ENCODE results near the gene NOC4L. TPM values are rescaled to one million over a fixed set of nuclear protein-coding genes. Genes with fewer than 3 reads are reported as not detected.

The NOC4L gene
- total RNA-seq, 1 donor from 2014 or later, result 16.5 TPM

DNA sequence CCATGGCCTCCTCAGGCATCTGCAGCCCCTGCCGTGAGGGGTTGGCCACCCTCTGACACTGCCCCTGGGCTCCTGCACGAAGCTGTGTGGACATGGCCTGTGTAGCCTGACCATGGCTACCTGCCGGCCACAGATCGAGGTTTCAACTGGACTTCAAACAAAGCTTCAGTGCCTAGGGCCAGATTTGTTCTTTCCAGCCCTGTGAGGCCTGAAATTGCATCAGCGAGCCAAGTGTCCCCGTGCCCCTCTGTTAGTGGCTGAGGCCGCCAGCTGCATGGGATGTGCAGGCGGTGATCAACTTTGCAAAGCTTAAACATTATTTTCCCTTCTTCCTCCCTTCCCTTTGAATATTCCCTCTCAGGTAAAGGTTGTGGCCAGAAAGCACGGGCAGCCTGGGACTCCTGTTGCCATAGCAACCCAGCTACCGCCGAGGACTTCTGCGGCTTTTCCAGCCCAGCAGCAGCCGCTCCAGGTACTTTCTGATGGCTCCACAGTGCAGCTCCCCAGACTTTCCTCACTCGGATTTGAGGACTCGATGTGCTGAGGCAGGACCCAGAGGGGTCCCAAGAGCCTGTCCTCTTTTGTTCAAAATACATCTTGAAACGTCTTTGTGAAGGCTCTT is 35.9 kb upstream of the NOC4L start:
- Histone ChIP-seq H4K20me1 (ENCODE audit: insufficient read depth, low read length) (peaks cover 42% of the 10 kb centered on the region), H3K4me1 (ENCODE audit: insufficient read depth, low read length) (peaks cover 4% of the 10 kb centered on the region), H3K4me3 (ENCODE audit: insufficient read depth, low read depth, low read length) (no peak overlapping the region), H3K79me2 (ENCODE audit: insufficient read depth, low read length) (no peaks in the 10 kb centered on the region), H2AFZ (ENCODE audit: low read depth, low read length) (no peak overlapping the region), H3K9me3 (ENCODE audit: insufficient read depth, low read depth, low read length) (no peaks in the 10 kb centered on the region), H3K27ac (ENCODE audit: low read depth, low read length) (no peak overlapping the region), H3K4me2 (ENCODE audit: low read length) (no peak overlapping the region), H3K27me3 (ENCODE audit: insufficient read depth, low read length) (no peaks in the 10 kb centered on the region), H3K36me3 (ENCODE audit: insufficient read depth, low read length) (peaks cover 8% of the 10 kb centered on the region), H3K9ac (ENCODE audit: low read length) (no peak overlapping the region)
- no peak for FAIRE-seq
- Mint-ChIP-seq H3K9me3 (ENCODE audit: unreplicated experiment) (no peaks in the 10 kb centered on the region), H3K27me3 (ENCODE audit: low read depth, unreplicated experiment) (no peaks in the 10 kb centered on the region), H3K4me3 (ENCODE audit: unreplicated experiment) (no peak overlapping the region), H3K27ac (ENCODE audit: unreplicated experiment) (peak overlapping the region; percentile 60), H3K4me1 (ENCODE audit: low read depth, unreplicated experiment) (peaks cover 6% of the 10 kb centered on the region), H3K36me3 (ENCODE audit: low read depth, unreplicated experiment) (peaks cover 27% of the 10 kb centered on the region)
- TF ChIP-seq CTCF (IDR thresholded peaks at IDR 0.05; ENCODE audit: insufficient read depth, low read depth, low read length) (no peak), EZH2 (IDR thresholded peaks at IDR 0.05; ENCODE audit: insufficient read depth, low read length) (no peak)
- DNase-seq (ENCODE audit: low read depth), result no peak

DNA sequence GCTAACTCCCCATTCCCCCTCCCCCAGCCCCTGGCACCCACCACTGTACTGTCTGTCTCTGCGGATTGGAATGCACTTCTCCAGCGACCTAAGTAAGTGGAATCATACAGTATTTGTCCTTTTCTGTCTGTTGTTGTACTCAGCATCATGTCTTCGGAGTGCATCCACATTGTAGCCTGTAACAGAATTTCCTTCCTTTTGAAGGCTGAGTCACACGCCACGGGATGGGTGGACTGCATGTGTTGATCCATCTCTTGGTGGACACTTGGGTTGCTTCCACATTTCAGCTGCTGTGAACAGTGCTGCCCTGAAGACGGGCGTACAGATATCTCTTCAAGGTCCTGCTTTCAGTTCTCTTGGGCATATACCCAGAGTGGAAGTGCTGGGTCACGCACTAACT is 34.5 kb upstream of the NOC4L start:
- Mint-ChIP-seq H3K27ac (ENCODE audit: unreplicated experiment) (no peak overlapping the region), H3K36me3 (ENCODE audit: low read depth, unreplicated experiment) (peaks cover 28% of the 10 kb centered on the region), H3K27me3 (ENCODE audit: low read depth, unreplicated experiment) (no peaks in the 10 kb centered on the region), H3K9me3 (ENCODE audit: unreplicated experiment) (no peaks in the 10 kb centered on the region), H3K4me3 (ENCODE audit: unreplicated experiment) (no peak overlapping the region), H3K4me1 (ENCODE audit: low read depth, unreplicated experiment) (peaks cover 6% of the 10 kb centered on the region)
- Histone ChIP-seq H3K27ac (ENCODE audit: low read depth, low read length) (no peak overlapping the region), H3K4me3 (ENCODE audit: insufficient read depth, low read depth, low read length) (no peak overlapping the region), H3K9me3 (ENCODE audit: insufficient read depth, low read depth, low read length) (no peaks in the 10 kb centered on the region), H3K27me3 (ENCODE audit: insufficient read depth, low read length) (no peaks in the 10 kb centered on the region), H3K4me2 (ENCODE audit: low read length) (no peak overlapping the region), H3K79me2 (ENCODE audit: insufficient read depth, low read length) (no peaks in the 10 kb centered on the region), H2AFZ (ENCODE audit: low read depth, low read length) (no peak overlapping the region), H3K9ac (ENCODE audit: low read length) (no peak overlapping the region), H3K4me1 (ENCODE audit: insufficient read depth, low read length) (peaks cover 4% of the 10 kb centered on the region), H3K36me3 (ENCODE audit: insufficient read depth, low read length) (peaks cover 14% of the 10 kb centered on the region), H4K20me1 (ENCODE audit: insufficient read depth, low read length) (peaks cover 37% of the 10 kb centered on the region)
- FAIRE-seq (no peak), DNase-seq (ENCODE audit: low read depth) (no peak)
- TF ChIP-seq EZH2 (IDR thresholded peaks at IDR 0.05; ENCODE audit: insufficient read depth, low read length), result no peak
- TF ChIP-seq CTCF (IDR thresholded peaks at IDR 0.05; ENCODE audit: insufficient read depth, low read depth, low read length), result no peak

- H3K27ac Mint-ChIP-seq (ENCODE audit: unreplicated experiment), result no peak overlapping the region
- H2AFZ ChIP-seq (ENCODE audit: low read depth, low read length), result no peak overlapping the region
- no peak for DNase-seq (ENCODE audit: low read depth)
- peaks cover 38% of the 10 kb centered on the region for H4K20me1 ChIP-seq (ENCODE audit: insufficient read depth, low read length)
- no peak overlapping the region for H3K4me3 ChIP-seq (ENCODE audit: insufficient read depth, low read depth, low read length)
- peaks cover 4% of the 10 kb centered on the region for H3K4me1 ChIP-seq (ENCODE audit: insufficient read depth, low read length)
- no peak overlapping the region for H3K4me2 ChIP-seq (ENCODE audit: low read length)
- no peaks in the 10 kb centered on the region for H3K27me3 Mint-ChIP-seq (ENCODE audit: low read depth, unreplicated experiment)
- no peaks in the 10 kb centered on the region for H3K79me2 ChIP-seq (ENCODE audit: insufficient read depth, low read length)
- H3K36me3 Mint-ChIP-seq (ENCODE audit: low read depth, unreplicated experiment), result peaks cover 23% of the 10 kb centered on the region
- FAIRE-seq, result no peak
- H3K9me3 ChIP-seq (ENCODE audit: insufficient read depth, low read depth, low read length), result no peaks in the 10 kb centered on the region
- no peaks in the 10 kb centered on the region for H3K27me3 ChIP-seq (ENCODE audit: insufficient read depth, low read length)
- TF ChIP-seq EZH2 (IDR thresholded peaks at IDR 0.05; ENCODE audit: insufficient read depth, low read length) (no peak), CTCF (IDR thresholded peaks at IDR 0.05; ENCODE audit: insufficient read depth, low read depth, low read length) (no peak)
- peaks cover 14% of the 10 kb centered on the region for H3K36me3 ChIP-seq (ENCODE audit: insufficient read depth, low read length)
- no peak overlapping the region for H3K4me3 Mint-ChIP-seq (ENCODE audit: unreplicated experiment)
- H3K9me3 Mint-ChIP-seq (ENCODE audit: unreplicated experiment), result no peaks in the 10 kb centered on the region
- no peak overlapping the region for H3K27ac ChIP-seq (ENCODE audit: low read depth, low read length)
- no peak overlapping the region for H3K9ac ChIP-seq (ENCODE audit: low read length)
- peaks cover 6% of the 10 kb centered on the region for H3K4me1 Mint-ChIP-seq (ENCODE audit: low read depth, unreplicated experiment)
These were observed 33.6 kb upstream of the NOC4L start for GRCh38 chr12:132110677-132111076.
